SJCRH30 (cell line): Measurements from ENCODE around the gene ZSCAN9. TPM values are rescaled to one million over a fixed set of nuclear protein-coding genes. Genes with fewer than 3 reads are reported as not detected.
A peak's percentile ranks its signal among the peaks of the same experiment; 100 is the strongest.

Experiments used
- DNase-seq, 2 experiments: peaks; one replicate each; pipeline ENCODE4 v3.0.0-alpha.2; 2015 to 2020
- H3K27ac ChIP-seq: fragments of 250-450 bp; sonication (Bioruptor Pico); 2 replicates; pipeline ENCODE4 v1.5.1; 2020; ENCODE audit warnings: mild to moderate bottlenecking, moderate library complexity
- H3K27me3 ChIP-seq: fragments of 250-450 bp; sonication (Bioruptor Pico); 2 replicates; pipeline ENCODE4 v1.5.1; 2020; ENCODE audit warnings: mild to moderate bottlenecking, moderate library complexity
- H3K36me3 ChIP-seq: fragments of 250-450 bp; sonication (Bioruptor Pico); 2 replicates; pipeline ENCODE4 v1.5.1; 2020; ENCODE audit warnings: mild to moderate bottlenecking, moderate library complexity
- H3K4me1 ChIP-seq: fragments of 250-450 bp; sonication (Bioruptor Pico); 2 replicates; pipeline ENCODE4 v1.5.1; 2020; ENCODE audit warnings: mild to moderate bottlenecking, moderate library complexity
- H3K4me3 ChIP-seq: fragments of 250-450 bp; sonication (Bioruptor Pico); 2 replicates; pipeline ENCODE4 v1.5.1; 2020; ENCODE audit warnings: mild to moderate bottlenecking, moderate library complexity
- H3K9me3 ChIP-seq: fragments of 250-450 bp; sonication (Bioruptor Pico); replicated peaks from 2 replicates; pipeline ENCODE4 v1.5.1; 2020; ENCODE audit warnings: mild to moderate bottlenecking, moderate library complexity
- total RNA-seq: library from RNA; depleted of rRNA; stranded (reverse); fragments of >200 nt; shearing (Covaris generic); gene quantifications from 2 replicates; pipeline ENCODE4 v1.2.3, GENCODE V29; 2014

Gene ZSCAN9
- total RNA-seq, 1 experiment from 2014 or later: 15.5 TPM

- Histone ChIP-seq H3K4me1 (no peaks in the 10 kb centered on the region), H3K4me3 (no peak overlapping the region), H3K27ac (no peak overlapping the region), H3K9me3 (no peaks in the 10 kb centered on the region), H3K36me3 (no peaks in the 10 kb centered on the region; the same call in none of the 2 replicates), H3K27me3 (no peaks in the 10 kb centered on the region)
- no peak for DNase-seq
These were observed 20.3 kb downstream of the ZSCAN9 start for GRCh38 chr6:28245206-28245941.

GRCh38 chr6:28248916-28249315 lies 23.8 kb downstream of the ZSCAN9 start:
- no peaks in the 10 kb centered on the region for H3K27me3 ChIP-seq
- H3K36me3 ChIP-seq: no peaks in the 10 kb centered on the region; the same call in none of the 2 replicates
- H3K4me1 ChIP-seq: no peaks in the 10 kb centered on the region
- no peaks in the 10 kb centered on the region for H3K9me3 ChIP-seq
- no peak overlapping the region for H3K4me3 ChIP-seq
- no peak for DNase-seq
- no peak overlapping the region for H3K27ac ChIP-seq

- Histone ChIP-seq H3K9me3 (no peaks in the 10 kb centered on the region), H3K4me3 (no peak overlapping the region; the same call in 1 of the 2 replicates), H3K36me3 (no peaks in the 10 kb centered on the region; the same call in none of the 2 replicates), H3K4me1 (no peaks in the 10 kb centered on the region), H3K27me3 (no peaks in the 10 kb centered on the region), H3K27ac (no peak overlapping the region)
- no peak for DNase-seq
These were observed 25.7 kb downstream of the ZSCAN9 start for GRCh38 chr6:28250747-28251146.

DNA sequence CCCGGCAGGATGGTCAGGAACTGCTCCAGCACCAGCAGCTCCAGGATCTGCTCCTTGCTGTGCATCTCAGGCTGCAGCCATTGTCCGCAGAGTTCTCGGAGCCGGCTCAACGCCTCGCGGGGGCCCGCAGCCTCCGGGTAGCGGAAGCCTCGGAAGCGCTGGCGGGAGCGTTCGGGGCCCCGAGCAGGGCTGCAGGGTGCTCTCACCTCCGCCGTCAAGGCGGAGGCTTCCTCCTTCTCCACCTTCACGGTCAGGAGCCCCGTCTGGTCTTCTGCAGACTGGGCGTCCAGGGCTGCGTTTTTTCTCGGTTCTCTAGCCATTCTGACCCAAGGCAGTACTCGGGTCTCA lies 26.6 kb downstream of the ZSCAN9 start:
- H3K27ac ChIP-seq: no peak overlapping the region; the same call in 1 of the 2 replicates
- no peaks in the 10 kb centered on the region for H3K9me3 ChIP-seq
- DNase-seq: no peak
- H3K36me3 ChIP-seq: no peaks in the 10 kb centered on the region; the same call in none of the 2 replicates
- H3K27me3 ChIP-seq: no peaks in the 10 kb centered on the region
- H3K4me3 ChIP-seq: peak overlapping the region; percentile 81
- no peaks in the 10 kb centered on the region for H3K4me1 ChIP-seq

DNA sequence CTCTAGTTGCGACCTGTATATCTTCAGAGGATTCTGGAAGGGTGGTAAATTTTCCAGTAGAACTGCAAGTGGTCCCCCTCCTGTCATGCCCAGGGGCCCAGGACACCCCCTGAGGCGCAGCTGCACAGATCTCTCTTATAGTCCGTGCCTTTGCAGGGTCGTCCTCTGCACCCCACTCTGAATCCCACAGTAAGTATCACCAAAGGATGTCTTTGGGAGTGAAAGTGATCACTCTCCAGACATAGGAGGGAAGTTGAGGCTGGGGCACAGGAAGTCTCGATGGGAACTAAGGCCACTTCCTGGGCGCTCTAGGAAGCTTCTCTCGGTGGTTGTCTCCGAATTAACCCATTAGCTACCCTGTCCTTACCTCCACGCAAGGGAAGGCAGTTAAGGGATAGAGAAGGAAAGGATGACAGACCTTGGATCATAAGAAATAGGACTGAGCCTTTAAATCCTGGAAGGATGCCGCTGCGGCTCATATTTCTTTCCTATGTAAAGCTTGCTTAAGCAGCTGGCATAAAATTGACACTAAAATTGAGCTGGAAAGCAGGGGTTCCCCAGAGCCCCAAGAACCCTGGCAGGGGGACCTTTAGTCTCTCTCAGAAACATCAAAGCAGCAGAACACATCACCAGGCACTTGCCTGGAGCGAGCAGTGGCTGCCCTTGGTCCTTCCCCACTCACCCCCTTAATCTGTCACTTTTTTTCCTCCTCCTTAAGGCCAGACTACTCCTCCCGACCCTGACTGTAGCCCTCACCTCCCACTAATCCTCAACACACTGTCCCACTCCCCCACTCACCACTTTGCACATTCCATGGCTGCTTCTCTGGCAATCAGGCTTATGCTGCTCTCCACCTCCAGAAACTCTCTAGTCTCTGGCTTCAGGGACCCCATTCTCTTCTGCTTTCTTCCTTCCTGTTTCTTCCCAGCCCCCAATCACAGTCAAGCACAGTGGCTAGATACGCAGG lies 27.2 kb downstream of the ZSCAN9 start, which contains the start of gene ZKSCAN4:
TSS of gene ZKSCAN4 (minus strand) at position 261 of the 967 bp plus-strand sequence. CDS start 289 bp downstream, outside the sequence.
- peak; percentile 88 to 95 for DNase-seq
- no peaks in the 10 kb centered on the region for H3K27me3 ChIP-seq
- no peaks in the 10 kb centered on the region for H3K4me1 ChIP-seq
- H3K4me3 ChIP-seq: peak within 1 kb of the TSS; percentile 81
- H3K36me3 ChIP-seq: no peaks in the 10 kb centered on the region; the same call in 1 of the 2 replicates
- no peak within 1 kb of the TSS; the same call in 1 of the 2 replicates for H3K27ac ChIP-seq
- no peaks in the 10 kb centered on the region for H3K9me3 ChIP-seq

DNA sequence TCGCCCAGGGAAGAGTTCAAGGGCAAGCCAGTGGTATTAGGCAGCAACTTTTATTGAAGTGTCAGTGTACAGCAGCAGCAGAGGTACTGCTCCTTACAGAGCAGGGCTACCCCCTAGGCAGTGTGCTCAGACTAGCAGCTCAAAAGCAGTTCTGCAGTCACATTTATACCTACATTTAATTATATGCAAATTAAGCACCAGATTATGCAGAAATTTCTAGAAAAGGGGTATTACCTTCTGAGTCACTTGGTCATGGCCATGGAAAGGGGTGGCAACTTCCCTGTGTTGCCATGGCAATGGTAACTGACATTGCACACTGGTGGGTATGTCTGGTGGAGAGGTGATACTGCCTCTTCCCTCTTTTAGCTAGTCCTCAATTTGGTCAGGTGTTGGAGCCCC lies 29.0 kb downstream of the ZSCAN9 start:
- Histone ChIP-seq H3K36me3 (no peaks in the 10 kb centered on the region), H3K4me1 (no peaks in the 10 kb centered on the region), H3K27me3 (no peaks in the 10 kb centered on the region), H3K9me3 (no peaks in the 10 kb centered on the region), H3K27ac (no peak overlapping the region), H3K4me3 (no peak overlapping the region)
- DNase-seq: no peak

DNA sequence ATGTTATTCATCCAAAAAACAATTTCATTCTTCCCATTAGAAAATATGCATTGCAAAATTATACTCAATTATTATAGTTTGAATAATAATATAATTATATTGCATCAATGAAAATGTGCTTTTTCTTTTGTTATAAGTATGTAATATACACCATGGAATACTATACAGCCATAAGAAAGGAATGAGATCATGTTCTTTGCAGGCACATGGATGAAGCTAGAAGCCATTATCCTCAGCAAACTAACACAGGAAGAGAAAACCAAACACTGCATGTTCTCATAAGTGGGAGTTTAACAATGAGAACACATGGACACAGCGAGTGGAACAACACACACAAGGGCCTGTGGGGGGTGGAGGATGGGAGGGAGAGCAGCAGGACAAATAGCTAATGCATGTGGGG lies 32.0 kb downstream of the ZSCAN9 start:
- H3K27me3 ChIP-seq: no peaks in the 10 kb centered on the region
- no peak overlapping the region for H3K27ac ChIP-seq
- H3K9me3 ChIP-seq: no peaks in the 10 kb centered on the region
- no peaks in the 10 kb centered on the region for H3K36me3 ChIP-seq
- H3K4me1 ChIP-seq: no peaks in the 10 kb centered on the region
- DNase-seq: no peak
- H3K4me3 ChIP-seq: no peak overlapping the region

DNA sequence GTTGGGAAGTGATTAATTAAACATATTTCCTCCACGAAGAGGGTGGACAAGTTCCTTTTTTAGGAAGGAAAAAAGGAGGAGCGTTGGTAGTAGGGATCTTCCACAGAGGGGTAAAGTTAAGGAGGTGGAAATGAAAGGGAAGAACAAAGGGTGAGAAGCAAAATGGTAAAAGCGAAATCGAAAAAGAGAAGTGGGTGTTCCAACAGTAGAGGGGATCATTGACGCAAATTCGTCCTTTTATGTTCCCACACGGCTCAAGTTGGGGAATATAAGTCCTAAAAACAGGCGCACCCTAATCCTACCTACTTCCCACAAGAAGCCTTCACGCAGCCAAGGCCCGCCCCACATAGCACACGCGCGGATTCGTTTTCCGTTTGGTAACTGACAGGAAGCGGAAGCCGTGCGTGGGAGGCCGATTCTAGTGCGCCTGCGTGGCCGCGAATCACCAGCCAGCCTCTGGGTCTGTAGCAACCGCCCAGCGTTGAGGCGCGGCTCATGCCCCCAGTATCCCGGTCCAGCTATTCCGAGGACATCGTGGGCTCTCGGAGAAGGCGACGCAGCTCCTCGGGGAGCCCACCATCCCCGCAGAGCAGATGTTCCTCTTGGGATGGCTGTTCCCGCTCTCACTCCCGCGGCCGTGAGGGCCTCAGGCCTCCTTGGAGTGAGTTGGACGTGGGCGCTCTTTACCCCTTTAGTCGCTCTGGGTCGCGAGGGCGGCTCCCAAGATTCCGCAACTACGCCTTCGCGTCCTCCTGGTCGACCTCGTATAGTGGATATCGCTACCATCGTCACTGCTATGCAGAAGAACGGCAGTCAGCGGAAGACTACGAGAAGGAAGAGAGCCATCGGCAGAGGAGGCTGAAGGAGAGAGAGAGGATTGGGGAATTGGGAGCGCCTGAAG lies 34.1 kb downstream of the ZSCAN9 start, which contains the start of gene NKAPL:
TSS of gene NKAPL (plus strand) at position 421 of the 901 bp plus-strand sequence. CDS start at position 496, 75 bp downstream.
- no peaks in the 10 kb centered on the region for H3K36me3 ChIP-seq
- H3K4me1 ChIP-seq: no peaks in the 10 kb centered on the region
- H3K9me3 ChIP-seq: no peaks in the 10 kb centered on the region
- DNase-seq: no peak
- H3K4me3 ChIP-seq: no peak within 1 kb of the TSS
- no peaks in the 10 kb centered on the region for H3K27me3 ChIP-seq
- H3K27ac ChIP-seq: no peak within 1 kb of the TSS

GRCh38 chr6:28263922-28264321 lies 38.8 kb downstream of the ZSCAN9 start:
- H3K36me3 ChIP-seq: no peaks in the 10 kb centered on the region
- H3K27me3 ChIP-seq: no peaks in the 10 kb centered on the region
- no peak overlapping the region for H3K27ac ChIP-seq
- no peaks in the 10 kb centered on the region for H3K9me3 ChIP-seq
- no peak for DNase-seq
- H3K4me1 ChIP-seq: peaks cover 10% of the 10 kb centered on the region; the same call in 1 of the 2 replicates
- no peak overlapping the region for H3K4me3 ChIP-seq

DNA sequence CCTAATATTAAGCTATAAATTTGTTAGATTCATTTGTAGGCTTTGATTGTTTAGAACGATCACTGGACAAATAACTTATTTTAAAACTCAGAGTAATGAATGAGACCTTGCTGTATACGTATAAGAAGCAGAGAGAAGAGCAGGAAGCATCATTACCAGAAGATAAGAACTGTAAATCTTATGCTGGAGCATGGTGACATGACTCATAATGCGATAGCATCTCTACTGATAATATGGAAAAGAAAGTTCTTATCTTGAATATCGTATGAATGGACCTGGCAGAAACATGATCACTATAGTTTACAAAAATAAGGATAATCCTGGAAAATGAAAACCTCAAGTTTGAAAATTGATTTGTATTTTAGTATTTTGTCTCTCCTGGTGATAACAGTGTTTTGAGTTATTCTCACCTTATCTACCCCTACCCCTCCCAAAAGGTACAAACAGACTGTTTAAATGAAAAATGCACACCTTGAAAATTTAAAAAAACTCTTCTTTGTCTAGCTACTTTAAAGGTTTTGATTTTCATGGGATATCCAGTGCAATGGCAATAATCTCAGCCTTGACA lies 39.8 kb downstream of the ZSCAN9 start:
- H3K36me3 ChIP-seq: no peaks in the 10 kb centered on the region
- H3K4me1 ChIP-seq: peaks cover 10% of the 10 kb centered on the region; the same call in 1 of the 2 replicates
- no peaks in the 10 kb centered on the region for H3K9me3 ChIP-seq
- no peak overlapping the region for H3K27ac ChIP-seq
- DNase-seq: no peak
- H3K27me3 ChIP-seq: no peaks in the 10 kb centered on the region
- H3K4me3 ChIP-seq: no peak overlapping the region

DNA sequence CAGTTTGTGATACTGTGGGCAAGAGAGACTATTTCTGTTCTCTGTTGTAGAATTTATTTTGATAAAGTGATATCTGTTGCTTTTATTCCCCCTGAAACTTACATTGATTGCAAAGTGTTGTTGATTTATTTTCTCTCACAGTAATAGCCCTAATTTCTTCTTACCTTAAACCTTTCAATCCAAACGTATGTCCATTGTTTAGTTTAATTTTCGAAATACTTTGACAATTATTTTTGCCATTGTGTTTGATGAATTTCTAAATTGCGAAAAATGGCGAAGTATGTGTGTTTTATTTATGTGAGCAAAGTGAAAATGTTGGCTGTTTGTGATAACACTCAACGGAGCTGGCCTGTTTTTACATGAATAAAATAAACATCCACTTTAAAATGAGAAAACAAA lies 41.5 kb downstream of the ZSCAN9 start:
- Histone ChIP-seq H3K9me3 (no peaks in the 10 kb centered on the region), H3K36me3 (no peaks in the 10 kb centered on the region), H3K27ac (peak overlapping the region; percentile 72), H3K27me3 (no peaks in the 10 kb centered on the region), H3K4me3 (peak overlapping the region; percentile 78), H3K4me1 (peaks cover 10% of the 10 kb centered on the region; the same call in 1 of the 2 replicates)
- DNase-seq: no peak

- H3K36me3 ChIP-seq: no peaks in the 10 kb centered on the region
- no peaks in the 10 kb centered on the region for H3K9me3 ChIP-seq
- peak; percentile 85 to 93 for DNase-seq
- peaks cover 10% of the 10 kb centered on the region; the same call in 1 of the 2 replicates for H3K4me1 ChIP-seq
- H3K27me3 ChIP-seq: no peaks in the 10 kb centered on the region
- H3K4me3 ChIP-seq: peak within 1 kb of the TSS; percentile 78
- peak within 1 kb of the TSS; percentile 72 for H3K27ac ChIP-seq
These were observed 42.1 kb downstream of the ZSCAN9 start, which contains the start of gene ZSCAN26 for GRCh38 chr6:28266962-28267694. TSS of gene ZSCAN26 (plus strand) at chr6:28267143. CDS start at chr6:28271920, 4,777 bp downstream.

GRCh38 chr6:28267695-28268059 lies 42.6 kb downstream of the ZSCAN9 start:
- Histone ChIP-seq H3K9me3 (no peaks in the 10 kb centered on the region), H3K27me3 (no peaks in the 10 kb centered on the region), H3K4me3 (peak overlapping the region; percentile 78), H3K27ac (peak overlapping the region; percentile 72), H3K4me1 (peaks cover 10% of the 10 kb centered on the region; the same call in 1 of the 2 replicates), H3K36me3 (no peaks in the 10 kb centered on the region)
- no peak for DNase-seq
